ENCODE data around the gene VWA1.

- no peak for TF ChIP-seq NRF1 (IDR thresholded peaks at IDR 0.05; ENCODE audit: low read depth, low read length)
- no peak for TF ChIP-seq CTCF (IDR thresholded peaks at IDR 0.05)
- no peak for TF ChIP-seq CHD2 (IDR thresholded peaks at IDR 0.05; ENCODE audit: low read length, partially characterized antibody)
These were observed 13.5 kb upstream of the VWA1 start for GRCh38 chr1:1421907-1422464.
